HPDE6-E6E7 (cell line): ENCODE data around the gene PIGK.
"Not testable (repeated sequence)": the region's sequence is repeated elsewhere in the genome, so short reads cannot be mapped to it uniquely, and the experiment has no call there.

Source experiments
- DNase-seq: peaks from one replicate; pipeline ENCODE4 v3.0.0; 2011; ENCODE audit warnings: missing footprints; ENCODE audit errors: extremely low spot score

PIGK gene

DNA sequence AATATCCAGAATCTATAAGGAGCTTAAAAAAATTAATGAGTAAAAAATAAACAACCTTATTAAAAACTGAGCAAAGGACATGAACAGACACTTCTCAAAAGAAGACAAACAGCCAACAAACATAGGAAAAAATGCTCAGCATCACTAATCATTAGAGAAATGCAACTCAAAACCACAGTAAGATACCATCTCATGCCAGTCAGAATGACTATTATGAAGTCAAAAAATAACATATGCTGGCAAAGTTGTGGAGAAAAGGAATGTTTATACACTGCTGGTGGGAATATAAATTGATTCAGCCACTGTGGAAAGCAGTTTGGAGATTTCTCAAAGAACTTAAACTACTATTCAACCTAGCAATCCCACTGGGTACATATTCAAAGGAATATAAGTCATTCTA is 25.3 kb downstream of the PIGK start:
- DNase-seq: no peak

GRCh38 chr1:77188770-77189169 is 30.5 kb downstream of the PIGK start:
- no peak for DNase-seq

GRCh38 chr1:77186907-77187306 is 32.3 kb downstream of the PIGK start:
- DNase-seq: not testable (repeated sequence)

DNA sequence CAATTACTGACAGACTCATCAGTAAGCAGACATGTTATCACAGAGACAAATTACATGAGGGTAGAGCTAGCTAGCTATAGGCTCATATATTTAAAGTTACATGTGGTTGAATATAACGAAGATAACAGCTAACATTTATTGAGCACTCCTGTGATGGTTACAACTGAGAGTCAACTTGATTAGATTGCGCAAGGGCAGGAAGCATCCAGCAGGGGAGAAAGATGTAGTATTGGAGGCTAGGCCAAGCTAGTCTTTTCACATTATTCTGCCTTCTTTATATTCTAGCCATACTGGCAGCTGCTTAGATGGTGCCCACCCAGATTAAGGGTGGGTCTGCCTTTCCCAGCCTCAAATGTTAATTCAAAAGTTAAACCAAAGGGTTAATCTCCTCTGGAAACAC is 37.1 kb downstream of the PIGK start:
- no peak for DNase-seq

GRCh38 chr1:77179632-77180031 is 39.6 kb downstream of the PIGK start:
- DNase-seq: no peak

- no peak for DNase-seq
Observed at GRCh38 chr1:77175230-77175844, 43.9 kb downstream of the PIGK start.

DNA sequence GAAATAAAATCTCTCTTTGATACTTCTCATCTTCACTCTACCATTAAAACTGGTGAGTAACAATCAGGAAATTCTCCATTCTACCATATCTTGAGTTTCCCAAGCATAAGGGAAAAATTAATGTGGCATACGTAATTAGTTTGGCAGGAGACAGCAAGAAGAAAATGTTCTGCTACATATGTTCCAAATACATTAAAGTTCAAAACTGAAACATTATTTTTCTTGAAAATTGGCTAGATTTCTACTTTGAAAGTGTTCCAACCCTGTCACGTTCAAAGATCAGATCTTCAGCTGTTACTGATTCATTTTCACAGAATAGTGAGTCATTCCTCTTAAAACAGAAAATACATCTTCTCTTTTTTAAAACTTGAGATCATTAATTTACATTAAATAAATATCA is 48.5 kb downstream of the PIGK start:
- no peak for DNase-seq

GRCh38 chr1:77168358-77168757 is 50.9 kb downstream of the PIGK start:
- DNase-seq: no peak

- no peak for DNase-seq
Observed at GRCh38 chr1:77164434-77164944, 54.7 kb downstream of the PIGK start.

DNA sequence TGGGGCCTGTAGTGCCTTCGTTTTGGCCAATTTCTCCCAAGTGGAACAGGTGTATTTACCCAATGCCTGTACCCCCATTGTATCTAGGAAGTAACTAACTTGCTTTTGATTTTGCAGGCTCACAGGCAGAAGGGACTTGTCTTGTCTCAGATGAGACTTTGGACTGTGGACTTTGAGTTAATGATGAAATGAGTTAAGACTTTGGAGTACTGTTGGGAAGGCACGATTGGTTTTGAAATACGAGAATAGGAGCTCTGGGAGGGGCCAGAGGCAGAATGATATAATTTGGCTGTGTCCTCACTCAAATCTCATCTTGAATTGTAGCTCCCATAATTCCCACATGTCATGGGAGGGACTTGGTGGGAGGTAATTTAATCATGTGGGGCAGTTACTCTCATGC is 59.5 kb downstream of the PIGK start:
- not testable (repeated sequence) for DNase-seq

DNA sequence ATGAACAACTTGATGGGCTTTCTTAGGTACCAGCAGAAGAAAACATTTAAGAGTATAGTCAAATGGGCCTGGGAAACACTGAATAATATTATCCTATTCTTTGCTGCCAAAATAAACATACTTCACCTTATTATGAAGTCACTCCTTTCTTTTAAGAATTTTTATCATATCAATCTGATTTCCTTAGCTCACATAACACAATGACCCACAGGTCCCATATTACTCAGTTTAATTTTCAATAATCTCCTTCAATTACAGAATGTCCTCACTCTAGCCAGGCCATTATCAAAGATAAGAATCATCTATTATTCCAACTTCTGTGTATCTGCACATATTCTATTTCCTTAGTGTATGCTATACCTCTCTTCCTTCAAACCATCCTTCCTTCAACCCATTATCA is 63.0 kb downstream of the PIGK start:
- DNase-seq: no peak

DNA sequence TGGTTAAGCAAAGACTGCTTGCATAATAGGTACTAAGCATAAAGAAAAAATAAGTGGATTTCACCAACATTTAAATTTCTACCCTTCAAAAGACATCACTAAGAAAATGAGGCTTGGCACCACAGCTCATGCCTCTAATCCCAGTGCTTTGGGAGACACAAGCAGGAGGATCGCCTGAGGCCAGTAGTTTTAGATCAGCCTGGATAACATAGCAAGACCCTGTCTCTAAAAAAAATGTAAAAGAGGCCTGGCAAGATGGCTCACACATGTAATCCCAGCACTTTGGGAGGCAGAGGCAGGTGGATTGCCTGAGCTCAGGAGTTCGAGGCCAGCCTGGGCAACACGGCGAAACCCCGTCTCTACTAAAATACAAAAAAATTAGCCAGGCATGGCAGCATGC is 73.0 kb downstream of the PIGK start:
- DNase-seq: no peak

- no peak for DNase-seq
Observed at GRCh38 chr1:77143529-77144121, 75.6 kb downstream of the PIGK start.

- no peak for DNase-seq
Observed at GRCh38 chr1:77139389-77139788, 79.8 kb downstream of the PIGK start.

GRCh38 chr1:77134359-77134758 is 84.9 kb downstream of the PIGK start:
- DNase-seq: no peak

DNA sequence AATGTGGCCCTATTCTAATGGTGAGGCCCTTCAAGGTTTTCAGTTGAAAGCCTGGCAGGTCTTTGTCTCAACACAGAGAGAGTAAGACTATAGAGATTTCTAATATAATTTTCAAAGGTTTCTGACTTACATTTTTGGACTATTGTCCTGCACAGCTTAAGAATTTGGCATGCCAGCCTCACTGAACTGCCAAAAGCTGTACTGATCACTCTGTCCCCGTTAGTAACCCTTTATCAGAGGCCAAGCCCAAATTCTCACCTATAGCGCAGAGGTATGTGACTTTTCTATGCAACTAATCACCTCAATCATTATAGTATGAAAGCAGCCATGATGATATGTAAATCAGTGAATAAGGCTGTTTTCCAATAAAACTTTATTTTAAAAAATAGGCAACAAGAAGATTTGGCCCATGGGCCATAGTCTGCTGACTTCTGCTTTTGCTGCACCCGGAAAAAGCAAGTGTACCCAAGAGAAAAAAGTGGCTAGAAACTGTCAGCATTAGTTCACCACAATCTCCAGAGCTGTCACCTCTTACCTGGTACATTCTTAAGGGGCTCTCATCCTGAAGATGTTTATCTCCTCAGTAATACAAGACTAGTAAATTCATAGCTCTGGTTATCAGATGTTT is 85.4 kb downstream of the PIGK start:
- DNase-seq: no peak

DNA sequence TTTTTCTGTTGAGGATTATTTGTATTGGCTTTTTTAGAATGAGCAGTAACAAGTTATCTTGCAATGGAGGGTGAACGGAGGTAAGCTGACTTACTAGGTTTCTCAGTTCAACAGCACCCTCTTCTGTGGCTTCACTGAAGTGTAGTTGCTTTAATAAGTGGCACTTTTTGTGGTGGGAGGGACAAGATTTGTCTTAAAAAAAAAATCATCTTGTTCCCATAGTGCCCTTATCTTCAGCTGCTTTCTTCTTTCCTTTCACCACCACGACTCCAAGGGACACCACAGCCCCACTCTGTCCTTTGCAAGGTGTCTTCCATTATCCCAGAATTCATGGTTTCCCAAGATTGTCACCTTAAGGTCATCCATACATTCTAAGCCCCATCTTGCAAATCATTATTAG is 92.9 kb downstream of the PIGK start:
- no peak for DNase-seq

DNA sequence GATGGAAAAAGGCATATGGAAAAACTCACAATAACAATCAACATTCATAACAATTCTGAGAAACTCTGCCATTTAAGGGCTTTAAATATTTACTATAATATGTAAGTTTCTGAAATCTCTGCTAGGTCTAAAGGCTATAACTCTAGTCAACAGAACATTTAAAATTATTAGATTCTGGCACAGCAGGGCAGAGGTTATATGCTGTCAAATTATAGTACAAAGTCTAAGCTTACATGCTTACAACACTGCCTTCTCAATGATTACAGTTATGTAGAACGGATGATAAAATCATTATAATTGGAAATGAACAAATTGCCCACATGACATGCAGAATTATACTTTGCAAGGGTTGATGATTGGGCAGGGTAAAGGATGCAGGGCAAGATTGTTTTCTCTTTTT is 97.7 kb downstream of the PIGK start:
- DNase-seq: no peak

GRCh38 chr1:77120950-77121349 is 98.3 kb downstream of the PIGK start:
- no peak for DNase-seq

- no peak for DNase-seq
Observed at GRCh38 chr1:77118712-77119111, 100.5 kb downstream of the PIGK start.

DNA sequence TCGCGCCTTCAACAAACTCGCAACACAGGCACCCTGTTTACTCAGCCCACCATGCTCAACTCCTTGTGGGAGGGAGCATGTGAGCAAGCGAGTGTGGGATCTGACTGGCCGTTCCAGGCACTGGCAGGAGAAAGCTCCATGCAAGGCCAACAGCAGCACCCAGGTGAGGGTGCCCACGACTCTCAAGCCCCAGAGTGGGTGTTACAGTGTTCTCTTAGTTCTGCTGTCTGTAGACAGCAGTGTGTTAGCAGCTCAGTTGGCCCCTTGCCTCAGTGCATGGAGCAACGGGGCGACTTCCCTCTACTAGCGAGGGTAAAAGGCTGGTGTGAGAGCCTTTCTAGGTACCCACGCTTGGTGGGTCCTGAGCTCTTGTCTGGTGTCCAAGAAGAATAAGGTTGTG is 114.6 kb downstream of the PIGK start:
- DNase-seq: no peak

DNA sequence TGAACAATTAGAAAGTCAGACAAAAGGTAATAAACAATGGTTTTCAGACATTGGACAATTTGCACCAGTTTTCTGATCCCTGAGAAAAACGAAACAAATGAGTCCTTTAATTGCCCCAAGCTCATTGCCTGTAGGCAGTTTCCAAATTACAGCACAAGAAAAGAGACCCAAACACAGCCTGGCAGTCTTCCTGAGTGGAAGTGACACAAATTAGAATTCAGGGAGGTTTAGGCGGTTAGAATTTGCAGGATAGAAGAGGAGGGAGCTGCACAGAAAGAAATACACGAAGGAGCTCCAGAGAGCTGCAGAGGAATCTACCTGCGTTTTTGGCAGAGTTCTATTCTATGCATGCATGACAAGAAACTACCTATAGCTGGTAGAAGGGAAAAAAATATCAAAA is 115.7 kb downstream of the PIGK start:
- DNase-seq: no peak

DNA sequence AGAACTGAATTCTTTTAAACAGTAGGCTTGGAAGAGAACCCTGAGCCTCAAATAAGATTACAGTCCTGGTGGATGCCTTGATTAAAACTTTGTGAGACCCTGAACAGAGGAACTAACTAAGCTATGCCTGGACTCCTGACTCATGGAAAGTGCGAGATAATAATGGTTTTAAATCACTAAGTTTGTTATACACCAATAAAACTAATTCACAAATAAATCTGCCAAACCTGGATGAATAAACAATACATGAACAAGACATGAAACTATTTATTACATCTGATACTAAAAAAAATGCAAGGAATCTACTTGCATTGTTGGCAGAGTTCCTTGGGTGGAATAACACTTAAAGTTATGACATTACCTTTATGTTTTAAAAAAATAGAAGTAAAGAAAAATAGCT is 118.4 kb downstream of the PIGK start:
- DNase-seq: no peak
